Measurements from ENCODE around the gene TMEM121B.
"Not testable (repeated sequence)": the region's sequence is repeated elsewhere in the genome, so short reads cannot be mapped to it uniquely, and the experiment has no call there.

TMEM121B gene

DNA sequence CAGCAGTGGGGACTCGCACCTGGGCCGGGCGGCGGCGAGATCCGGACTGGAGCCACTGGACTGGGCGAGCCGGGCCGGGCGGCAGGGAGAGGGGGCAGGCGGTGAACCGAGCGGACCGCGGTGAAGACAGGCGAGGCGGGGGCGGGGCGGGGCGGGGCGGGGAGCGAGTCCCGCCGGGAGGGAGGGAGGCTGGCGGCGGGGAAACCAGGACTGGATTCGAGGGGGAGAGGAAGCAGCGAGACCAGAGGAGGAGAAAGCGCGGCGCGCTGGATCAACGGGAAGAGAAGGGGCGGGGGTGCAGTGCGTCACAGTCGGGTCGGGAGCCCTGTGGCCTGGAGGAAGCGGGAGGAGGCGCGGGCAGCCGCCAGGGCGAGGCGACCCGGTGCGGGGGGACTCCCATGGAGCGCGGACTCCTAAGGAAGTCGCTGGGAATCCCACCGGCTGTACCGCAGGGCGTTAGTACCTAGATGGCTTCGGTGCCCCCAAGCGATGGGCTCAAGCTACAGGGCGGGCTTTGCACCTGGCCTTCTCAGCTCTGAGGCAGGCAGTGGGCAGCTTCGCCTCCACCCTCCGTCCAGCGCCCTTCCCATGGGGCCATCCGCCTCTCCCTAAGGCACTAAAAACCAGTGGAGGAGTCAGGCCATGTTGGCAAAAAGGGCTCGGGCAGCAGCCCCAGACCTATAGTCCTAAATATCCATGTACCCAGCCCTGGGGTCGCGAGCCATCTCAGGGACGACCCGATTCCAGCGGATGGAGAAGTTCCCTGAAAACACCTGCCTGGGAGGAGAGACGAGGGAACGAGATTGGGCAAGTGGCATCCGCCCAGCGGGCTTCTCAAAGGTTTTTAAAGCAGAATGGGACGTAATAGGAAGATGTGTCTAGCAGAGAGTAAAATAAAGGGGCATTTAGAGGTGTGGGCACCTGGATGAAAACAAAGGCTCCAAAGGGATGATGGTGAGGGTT lies at the start of gene TMEM121B:
TMEM121B (minus strand) TSS at position 128 of the 963 bp plus-strand sequence. CDS start 233 bp downstream, outside the sequence.
- peak; percentile 63 for DNase-seq

- no peak for DNase-seq
These were observed 46.3 kb upstream of the TMEM121B start for GRCh38 chr22:17167486-17167885.

- no peak for DNase-seq
These were observed 43.3 kb upstream of the TMEM121B start for GRCh38 chr22:17164392-17165024.

DNA sequence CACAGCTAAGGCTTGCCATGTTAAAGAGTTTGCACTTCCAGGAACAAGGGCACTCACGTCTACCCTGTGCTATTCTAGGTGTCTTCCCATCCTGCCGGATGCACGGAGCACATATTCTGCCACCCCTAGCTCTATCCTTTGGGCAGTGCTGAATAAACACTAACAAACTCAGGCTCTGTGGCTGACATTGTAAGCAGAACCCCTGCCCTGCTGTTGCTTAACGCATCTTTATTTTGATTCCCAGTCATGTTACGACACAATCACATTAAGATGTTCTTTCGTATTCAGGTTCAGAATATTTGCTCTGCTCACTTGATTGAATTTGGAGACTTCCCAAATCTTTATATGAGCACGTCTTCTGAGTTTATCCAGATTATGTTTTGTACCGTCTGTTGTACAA lies 41.6 kb upstream of the TMEM121B start:
- no peak for DNase-seq

DNA sequence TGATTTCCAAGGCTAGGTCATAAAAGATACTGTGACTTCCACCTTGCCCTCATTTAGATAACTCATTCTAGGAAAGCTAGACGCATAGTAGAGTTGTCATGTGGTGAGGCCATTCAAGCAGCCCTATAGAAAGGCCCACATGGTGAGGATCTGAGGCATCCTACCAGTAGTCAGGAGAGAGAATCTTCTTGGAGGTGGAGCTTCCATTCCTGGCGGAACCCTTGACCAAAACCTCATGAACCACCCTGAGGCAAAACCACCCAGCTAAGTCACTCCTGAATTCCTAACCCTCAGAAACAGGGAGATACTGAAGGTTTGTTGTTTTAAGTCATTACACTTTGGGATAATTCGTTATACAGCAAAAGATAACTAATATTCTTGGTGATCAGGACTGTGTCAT lies 40.8 kb upstream of the TMEM121B start:
- no peak for DNase-seq

DNA sequence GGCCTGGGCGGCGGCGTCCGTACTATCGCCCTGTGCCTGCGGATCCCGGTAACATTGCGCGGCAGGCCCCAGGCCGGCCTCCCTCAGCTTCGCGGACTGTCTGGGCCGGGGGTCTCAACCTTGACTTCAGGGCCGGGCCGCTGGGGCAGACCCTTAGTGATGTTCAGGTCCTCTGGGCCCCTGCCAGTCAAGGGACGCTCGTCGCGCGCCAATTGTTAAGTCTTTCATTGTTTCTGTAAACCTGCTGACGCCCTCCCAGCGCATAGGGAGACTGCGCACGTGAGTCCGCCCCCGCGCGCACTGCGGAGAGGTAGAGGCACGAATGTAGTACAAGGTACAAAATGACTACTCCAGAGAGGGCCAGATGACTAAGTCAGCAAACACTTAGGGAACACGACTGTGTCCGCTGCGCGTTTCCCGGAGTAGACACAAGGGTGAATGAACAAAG lies 38.4 kb upstream of the TMEM121B start:
- peak; percentile 2 for DNase-seq

DNA sequence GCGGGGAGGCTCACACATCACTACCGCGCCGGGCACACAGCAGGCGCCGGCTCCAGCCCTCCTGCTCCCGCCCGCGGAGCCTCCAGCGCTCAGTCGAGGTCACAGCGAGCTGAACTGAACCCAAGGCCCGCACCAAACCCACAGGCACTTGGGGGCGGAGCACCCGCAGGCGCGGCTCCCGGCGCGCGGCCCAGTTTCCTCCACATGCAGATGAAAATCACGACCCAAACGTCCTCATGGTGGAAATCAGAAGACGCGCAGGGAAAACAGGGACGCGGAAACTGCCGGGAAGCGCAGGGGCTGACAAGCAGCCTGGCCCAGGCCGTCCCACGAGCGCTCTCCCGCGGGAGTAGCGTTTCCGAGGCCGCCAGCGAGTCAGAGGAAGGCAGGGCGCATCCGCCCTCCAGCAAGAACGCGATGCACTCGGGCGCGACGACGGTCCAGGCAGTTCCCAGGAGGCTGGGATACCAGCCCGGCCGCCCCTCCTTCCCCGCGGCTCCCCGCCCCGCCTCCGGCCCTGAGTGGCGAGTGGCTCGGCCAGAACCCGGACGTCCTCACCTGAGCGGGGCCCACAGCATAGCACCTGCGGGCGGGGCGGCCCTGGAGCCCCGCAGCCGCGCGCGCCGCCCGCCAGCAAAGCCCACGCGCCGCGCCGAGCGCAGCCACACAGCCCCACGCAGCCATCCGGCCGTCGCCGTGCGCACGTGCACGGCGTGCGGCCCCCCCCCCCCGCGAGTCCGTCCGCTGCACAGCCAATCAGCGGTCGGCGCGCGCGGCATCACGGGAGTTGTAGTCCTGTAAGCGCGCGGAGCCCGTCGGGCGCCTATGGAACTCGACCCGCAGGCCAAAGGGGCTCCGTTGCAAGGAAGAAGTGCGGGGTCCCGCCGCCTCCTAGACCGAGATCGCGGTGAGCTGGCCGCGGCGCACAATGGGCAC lies 37.7 kb upstream of the TMEM121B start, which contains the start of gene HDHD5:
HDHD5 (minus strand) TSS at position 710 of the 936 bp plus-strand sequence; CDS start at position 684, 26 bp downstream.
- DNase-seq = peak; percentile 46

DNA sequence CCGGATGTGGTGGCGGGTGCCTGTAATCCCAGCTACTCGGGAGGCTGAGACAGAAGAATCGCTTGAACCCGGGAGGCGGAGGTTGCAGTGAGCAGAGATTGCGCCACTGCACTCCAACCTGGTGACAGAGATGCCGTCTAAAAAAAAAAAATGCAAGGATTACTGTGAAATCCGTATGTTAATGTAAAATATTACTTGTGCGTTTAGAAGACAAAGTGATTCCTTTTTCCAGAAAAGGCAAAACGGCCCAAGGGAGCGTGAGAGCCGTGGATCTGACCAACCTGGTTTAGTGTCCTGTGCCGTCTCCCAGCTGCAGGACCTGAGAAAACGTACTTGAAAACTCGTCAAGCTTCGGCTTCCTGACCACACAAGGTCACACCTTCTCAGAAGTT lies 37.0 kb upstream of the TMEM121B start:
- DNase-seq = no peak

DNA sequence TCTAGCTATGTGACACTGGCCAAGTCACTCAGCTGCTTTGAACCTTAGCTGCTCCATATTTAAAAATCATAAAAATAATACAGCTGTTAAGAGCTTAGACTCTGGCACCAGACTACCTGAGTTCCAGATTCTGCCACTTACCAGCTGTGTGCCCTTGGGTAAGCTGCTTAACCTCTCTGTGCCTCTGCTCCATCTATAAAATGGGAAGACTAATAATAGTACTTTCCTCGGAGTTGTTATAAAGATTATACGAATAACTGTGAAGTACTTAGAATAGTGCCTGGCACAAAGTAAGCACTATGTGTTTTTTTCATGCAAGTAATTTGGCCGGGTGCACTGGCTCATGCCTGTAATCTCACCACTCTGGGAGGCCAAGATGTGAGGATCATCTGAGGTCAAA lies 36.6 kb upstream of the TMEM121B start:
- DNase-seq = no peak

- no peak for DNase-seq
These were observed 34.8 kb upstream of the TMEM121B start for GRCh38 chr22:17155941-17156340.

- DNase-seq = no peak
These were observed 31.8 kb upstream of the TMEM121B start for GRCh38 chr22:17152971-17153370.

GRCh38 chr22:17152340-17152739 lies 31.2 kb upstream of the TMEM121B start:
- no peak for DNase-seq

GRCh38 chr22:17149076-17149815 lies 28.1 kb upstream of the TMEM121B start:
- DNase-seq = no peak

- not testable (repeated sequence) for DNase-seq
These were observed 26.3 kb upstream of the TMEM121B start for GRCh38 chr22:17147458-17147857.

DNA sequence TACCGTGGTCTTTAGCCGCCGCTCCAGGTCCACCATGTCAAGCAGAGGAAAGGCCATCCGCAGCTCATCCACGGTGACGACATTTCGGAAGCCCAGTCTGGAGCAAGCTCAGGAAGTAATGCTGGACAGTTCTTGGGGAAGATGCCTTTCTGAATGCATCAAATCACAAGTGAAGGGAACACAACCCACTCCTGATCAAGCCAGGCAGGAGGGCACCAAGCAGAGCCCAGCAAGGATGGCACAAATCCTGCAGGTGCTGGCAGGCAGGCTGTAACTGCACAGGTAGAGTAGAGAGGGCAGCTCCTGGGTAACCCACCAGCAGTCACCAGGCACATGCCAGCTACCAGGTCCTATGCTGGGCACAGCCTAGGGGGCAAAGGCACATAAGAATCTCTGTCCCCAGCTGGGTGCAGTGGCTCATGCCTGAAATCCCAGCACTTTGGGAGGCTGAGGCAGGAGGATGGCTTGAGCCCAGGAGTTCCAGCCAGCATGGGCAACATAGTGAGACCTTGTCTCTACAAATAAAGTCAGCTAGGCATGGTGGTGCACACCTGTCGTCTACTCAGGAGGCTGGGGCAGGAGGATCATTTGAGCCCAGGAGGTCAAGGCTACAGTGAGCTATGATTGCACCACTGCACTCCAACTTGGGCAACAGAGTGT lies 24.0 kb upstream of the TMEM121B start:
- no peak for DNase-seq

DNA sequence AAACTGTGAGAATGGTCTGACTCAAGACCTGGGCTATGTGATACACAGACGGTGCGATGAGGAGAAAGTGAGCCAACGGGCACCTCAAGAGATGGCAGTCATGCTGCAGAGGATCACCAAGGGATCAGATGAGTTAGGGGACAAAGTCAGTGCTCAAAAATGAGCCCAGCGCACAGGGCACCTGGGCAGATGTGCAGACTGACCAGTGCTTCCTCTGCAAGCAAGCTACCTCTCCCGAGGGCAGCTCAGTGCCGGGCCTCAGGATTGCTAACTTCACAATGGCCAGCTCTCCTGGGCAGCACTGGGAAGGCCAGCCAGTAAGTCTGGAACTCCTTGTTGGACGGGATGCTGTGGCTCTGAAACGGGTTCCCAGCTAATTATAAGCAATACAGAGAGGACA lies 22.7 kb upstream of the TMEM121B start:
- no peak for DNase-seq

GRCh38 chr22:17143101-17143500 lies 21.9 kb upstream of the TMEM121B start:
- DNase-seq = no peak

- no peak for DNase-seq
These were observed 19.9 kb upstream of the TMEM121B start for GRCh38 chr22:17140826-17141766.

DNA sequence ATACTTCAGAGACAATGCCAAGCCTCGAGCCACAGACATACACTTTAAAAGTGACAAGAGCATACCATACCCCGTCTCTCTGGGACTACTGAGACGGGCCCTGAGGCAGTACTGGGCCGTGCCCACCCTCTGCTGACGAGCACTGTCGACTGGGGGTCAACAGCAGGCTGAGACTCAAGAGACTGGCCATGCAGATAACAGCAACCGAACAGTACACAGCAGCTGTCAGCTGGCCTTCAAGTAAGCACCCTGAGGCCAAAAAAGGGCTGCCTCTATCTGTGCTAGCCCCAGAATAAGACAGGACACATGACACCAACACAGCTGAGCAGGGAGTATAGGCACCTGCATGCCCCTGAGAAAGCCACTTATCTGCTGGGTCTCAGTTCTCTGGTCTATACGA lies 18.9 kb upstream of the TMEM121B start:
- DNase-seq = no peak

DNA sequence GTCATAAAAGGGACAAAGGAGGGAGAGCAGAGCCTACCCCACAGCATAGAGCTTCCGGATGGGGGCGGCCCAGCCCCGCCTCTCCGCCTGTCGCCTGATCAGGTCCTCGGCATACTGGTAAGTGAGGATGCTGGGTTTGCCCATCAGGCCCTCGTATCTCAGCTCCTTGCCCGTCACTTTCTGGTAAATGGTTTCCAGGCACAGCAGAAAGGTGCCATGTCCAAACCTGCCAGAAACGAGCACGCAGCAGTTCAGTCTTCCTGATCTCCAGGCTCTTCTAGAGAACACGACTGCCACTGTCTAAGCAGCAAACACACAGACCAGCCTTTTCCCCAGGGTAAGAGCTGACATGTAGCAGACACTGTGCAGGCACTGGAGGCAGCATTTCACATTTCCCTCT lies 17.4 kb upstream of the TMEM121B start:
- no peak for DNase-seq

All from NCI-H2081 treated with DMSO at 0.1 percent for 48 hours (cell line).